Testis (tissue), 2 donors: Measurements from ENCODE around the gene SEMA4D.

Experiments used
- POLR2A ChIP-seq: fragments of 450-650 bp; IDR thresholded peaks from one replicate; pipeline ENCODE4 v1.6.1; 2017; ENCODE audit warnings: antibody characterized with exemption, mild to moderate bottlenecking, moderate library complexity
- TF ChIP-seq, protein P1 (sequence below), 3 experiments: fragments of 450-650 bp in 2 of 3; fragments of 200-600 bp in 1 of 3; sonication (generic) in 1 of 3; IDR thresholded peaks; one replicate each; pipeline ENCODE4 v1.5.1; 2016 to 2019; ENCODE audit warnings: antibody characterized with exemption in 3 of 3, mild to moderate bottlenecking in 2 of 3, moderate library complexity in 1 of 3

DNA sequence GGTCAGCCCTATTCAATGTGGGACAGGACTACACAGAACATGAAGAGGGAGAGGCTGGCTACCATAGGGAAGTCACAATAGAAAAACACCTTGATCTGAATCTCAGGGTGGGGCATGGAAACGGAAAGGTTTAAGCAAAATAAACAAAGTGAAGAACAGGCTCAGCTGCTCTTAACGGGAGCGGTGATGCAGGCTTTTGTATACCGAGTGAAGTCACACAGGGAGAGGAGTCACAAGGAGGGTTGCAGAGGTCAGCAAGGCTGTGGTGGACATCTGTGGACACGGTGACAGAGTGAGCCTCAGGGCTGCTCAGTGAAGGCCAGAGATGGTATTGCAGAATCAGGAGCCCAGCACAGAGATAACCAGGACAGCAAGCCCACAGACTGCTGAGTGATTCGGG lies 30.6 kb upstream of the SEMA4D start:
- TF ChIP-seq, protein P1, sequence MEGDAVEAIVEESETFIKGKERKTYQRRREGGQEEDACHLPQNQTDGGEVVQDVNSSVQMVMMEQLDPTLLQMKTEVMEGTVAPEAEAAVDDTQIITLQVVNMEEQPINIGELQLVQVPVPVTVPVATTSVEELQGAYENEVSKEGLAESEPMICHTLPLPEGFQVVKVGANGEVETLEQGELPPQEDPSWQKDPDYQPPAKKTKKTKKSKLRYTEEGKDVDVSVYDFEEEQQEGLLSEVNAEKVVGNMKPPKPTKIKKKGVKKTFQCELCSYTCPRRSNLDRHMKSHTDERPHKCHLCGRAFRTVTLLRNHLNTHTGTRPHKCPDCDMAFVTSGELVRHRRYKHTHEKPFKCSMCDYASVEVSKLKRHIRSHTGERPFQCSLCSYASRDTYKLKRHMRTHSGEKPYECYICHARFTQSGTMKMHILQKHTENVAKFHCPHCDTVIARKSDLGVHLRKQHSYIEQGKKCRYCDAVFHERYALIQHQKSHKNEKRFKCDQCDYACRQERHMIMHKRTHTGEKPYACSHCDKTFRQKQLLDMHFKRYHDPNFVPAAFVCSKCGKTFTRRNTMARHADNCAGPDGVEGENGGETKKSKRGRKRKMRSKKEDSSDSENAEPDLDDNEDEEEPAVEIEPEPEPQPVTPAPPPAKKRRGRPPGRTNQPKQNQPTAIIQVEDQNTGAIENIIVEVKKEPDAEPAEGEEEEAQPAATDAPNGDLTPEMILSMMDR (IDR thresholded peaks at IDR 0.05): no peak
- no peak for TF ChIP-seq POLR2A
